Smooth muscle cell (in vitro differentiated cells): ENCODE measurements around the gene PHACTR3. TPM values are rescaled to one million over a fixed set of nuclear protein-coding genes. Genes with fewer than 3 reads are reported as not detected.

Experiments
- DNase-seq: peaks from one replicate; lab custom pipeline; 2025; ENCODE audit not compliant: unreplicated experiment; lab: John Stamatoyannopoulos, UW
- H2AFZ ChIP-seq: fragments of 200-600 bp; sonication (generic); 2 replicates; pipeline ENCODE4 v1.6.0; 2016; ENCODE audit warnings: antibody characterized with exemption, low read depth, mild to moderate bottlenecking
- H3F3A ChIP-seq: fragments of 200-600 bp; sonication (generic); 2 replicates; pipeline ENCODE4 v1.6.0; 2017; ENCODE audit warnings: antibody characterized with exemption, low read depth
- H3K27ac ChIP-seq: fragments of 200-600 bp; sonication (generic); 2 replicates; pipeline ENCODE4 v1.5.1; 2016; ENCODE audit warnings: low read depth, mild to moderate bottlenecking
- H3K27me3 ChIP-seq: fragments of 200-600 bp; sonication (generic); 2 replicates; pipeline ENCODE4 v1.6.1; 2016; ENCODE audit warnings: low read depth, mild to moderate bottlenecking
- H3K36me3 ChIP-seq: fragments of 200-600 bp; sonication (generic); 2 replicates; pipeline ENCODE4 v1.5.1; 2016; ENCODE audit warnings: low read depth
- H3K4me1 ChIP-seq: fragments of 200-600 bp; sonication (generic); 2 replicates; pipeline ENCODE4 v1.5.1; 2016; ENCODE audit warnings: low read depth
- H3K4me2 ChIP-seq: fragments of 200-600 bp; sonication (generic); 2 replicates; pipeline ENCODE4 v1.6.0; 2016; ENCODE audit warnings: mild to moderate bottlenecking
- H3K4me3 ChIP-seq: fragments of 200-600 bp; sonication (generic); 2 replicates; pipeline ENCODE4 v1.5.1; 2016; ENCODE audit warnings: mild to moderate bottlenecking
- H3K79me2 ChIP-seq: fragments of 200-600 bp; sonication (generic); 2 replicates; pipeline ENCODE4 v1.6.0; 2016; ENCODE audit warnings: low read depth, mild to moderate bottlenecking
- H3K9ac ChIP-seq: fragments of 200-600 bp; sonication (generic); 2 replicates; pipeline ENCODE4 v1.6.0; 2016; ENCODE audit warnings: low read depth
- H3K9me3 ChIP-seq: fragments of 200-600 bp; sonication (generic); replicated peaks from 2 replicates; pipeline ENCODE4 v1.5.1; 2016; ENCODE audit warnings: low read depth
- H4K20me1 ChIP-seq: fragments of 200-600 bp; sonication (generic); 2 replicates; pipeline ENCODE4 v1.6.0; 2016; ENCODE audit warnings: low read depth
- CTCF ChIP-seq: fragments of 200-600 bp; sonication (generic); IDR thresholded peaks from 2 replicates; pipeline ENCODE4 v1.5.1; 2017; ENCODE audit warnings: borderline replicate concordance, mild to moderate bottlenecking, antibody characterized with exemption; ENCODE audit not compliant: insufficient read depth, poor library complexity, severe bottlenecking
- WGBS: methylation state at CpG from one replicate; pipeline ENCODE4 v1.1.7; 2016; ENCODE audit warnings: low lambda C conversion rate; 5-methylcytosine and 5-hydroxymethylcytosine counted together
- polyA plus RNA-seq: library from polyadenylated mRNA; unstranded; fragments of >200 nt; fragmentation: Nextera tagmentation; extraction: Ambion mirVana; gene quantifications from 2 replicates; pipeline ENCODE4 v1.2.1, GENCODE V29; 2016
- total RNA-seq: library from RNA; depleted of rRNA; stranded (reverse); fragments of >200 nt; gene quantifications from 2 replicates; pipeline ENCODE4 v1.2.3, GENCODE V29; 2014

PHACTR3 gene
- total and polyA plus RNA-seq, 2 experiments from 2014 or later: 0.76 to 2.6 TPM

GRCh38 chr20:59636766-59637370 lies 32.5 kb downstream of the PHACTR3 start:
- Histone ChIP-seq H3K27me3 (no peaks in the 10 kb centered on the region), H3K79me2 (no peaks in the 10 kb centered on the region), H3K9ac (no peak overlapping the region), H2AFZ (no peak overlapping the region), H3K4me3 (no peak overlapping the region), H3F3A (no peaks in the 10 kb centered on the region), H3K9me3 (no peaks in the 10 kb centered on the region), H3K27ac (no peak overlapping the region), H4K20me1 (no peaks in the 10 kb centered on the region), H3K4me2 (no peak overlapping the region), H3K36me3 (no peaks in the 10 kb centered on the region), H3K4me1 (no peaks in the 10 kb centered on the region)
- 61% methylated on average over 3 of the region's 3 CpGs for WGBS
- no peak for TF ChIP-seq CTCF
- no peak for DNase-seq

- no peaks in the 10 kb centered on the region for H3F3A ChIP-seq
- no peak overlapping the region for H3K4me3 ChIP-seq
Measured at GRCh38 chr20:59640267-59640666, 35.9 kb downstream of the PHACTR3 start.

GRCh38 chr20:59643615-59644061 lies 39.3 kb downstream of the PHACTR3 start:
- no peak overlapping the region for H3K9ac ChIP-seq
- H3K27ac ChIP-seq: no peak overlapping the region
- H3F3A ChIP-seq: no peaks in the 10 kb centered on the region
- no peak for TF ChIP-seq CTCF
- H3K9me3 ChIP-seq: no peaks in the 10 kb centered on the region
- H3K79me2 ChIP-seq: no peaks in the 10 kb centered on the region
- H3K27me3 ChIP-seq: no peaks in the 10 kb centered on the region
- 83% methylated on average over 12 of the region's 12 CpGs for WGBS
- H3K4me1 ChIP-seq: no peaks in the 10 kb centered on the region
- no peak for DNase-seq
- no peak overlapping the region for H3K4me2 ChIP-seq
- no peak overlapping the region for H3K4me3 ChIP-seq
- no peaks in the 10 kb centered on the region for H3K36me3 ChIP-seq
- H2AFZ ChIP-seq: no peak overlapping the region
- no peaks in the 10 kb centered on the region for H4K20me1 ChIP-seq

More at GRCh38 chr20:59640267-59640666, 35.9 kb downstream of the PHACTR3 start:
- no peaks in the 10 kb centered on the region for H3K36me3 ChIP-seq
- H3K79me2 ChIP-seq: no peaks in the 10 kb centered on the region
- no peaks in the 10 kb centered on the region for H3K4me1 ChIP-seq
- H4K20me1 ChIP-seq: no peaks in the 10 kb centered on the region
- H3K4me2 ChIP-seq: no peak overlapping the region
- TF ChIP-seq CTCF: no peak
- no peak for DNase-seq
- H3K27me3 ChIP-seq: no peaks in the 10 kb centered on the region
- 71% methylated on average over 5 of the region's 5 CpGs for WGBS
- no peaks in the 10 kb centered on the region for H3K9me3 ChIP-seq
- H3K9ac ChIP-seq: no peak overlapping the region
- no peak overlapping the region for H3K27ac ChIP-seq
- H2AFZ ChIP-seq: no peak overlapping the region

GRCh38 chr20:59644371-59644939 lies 40.1 kb downstream of the PHACTR3 start:
- Histone ChIP-seq H3K4me2 (no peak overlapping the region), H3K9ac (no peak overlapping the region), H3K4me3 (no peak overlapping the region), H3K79me2 (no peaks in the 10 kb centered on the region), H3K27ac (no peak overlapping the region), H3F3A (no peaks in the 10 kb centered on the region), H3K27me3 (no peaks in the 10 kb centered on the region), H3K9me3 (no peaks in the 10 kb centered on the region), H3K36me3 (no peaks in the 10 kb centered on the region), H4K20me1 (no peaks in the 10 kb centered on the region), H2AFZ (no peak overlapping the region), H3K4me1 (no peaks in the 10 kb centered on the region)
- no peak for DNase-seq
- no peak for TF ChIP-seq CTCF
- WGBS: 74% methylated on average over 10 of the region's 10 CpGs
